ENCODE measurements around the gene SLC37A1. TPM values are rescaled to one million over a fixed set of nuclear protein-coding genes. Genes with fewer than 3 reads are reported as not detected.
A peak's percentile ranks its signal among the peaks of the same experiment; 100 is the strongest.

The SLC37A1 gene
- total and polyA plus RNA-seq, 9 of the 15 experiments (the other 6 are each of a cell fraction or from before 2014, with no cell fraction given): 0.06 to 3.4 (median 0.40) TPM

DNA sequence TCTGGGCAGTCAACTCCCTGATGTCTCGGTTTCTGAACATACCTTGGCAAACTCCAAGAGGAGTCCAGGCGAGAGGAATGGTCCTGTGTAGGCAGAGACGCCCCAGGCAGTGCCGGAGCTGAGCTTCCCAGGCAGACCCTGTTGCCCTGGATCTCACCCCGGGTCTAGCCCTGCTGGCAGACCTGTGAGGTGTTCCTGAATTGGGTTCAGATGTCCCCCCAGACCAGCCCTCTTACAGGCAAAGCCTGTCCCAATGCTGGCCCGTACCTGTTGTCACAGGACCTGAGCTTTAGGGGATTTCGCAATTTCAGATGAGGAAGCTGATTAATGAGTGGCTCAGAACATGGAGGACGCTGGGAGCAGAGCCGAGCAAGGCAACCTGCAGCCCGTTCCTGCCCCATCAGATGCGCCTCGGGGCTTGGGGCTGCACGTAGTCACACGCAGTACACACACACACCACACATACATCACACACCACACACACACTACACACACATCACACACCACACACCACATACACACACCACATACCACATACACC is 101.2 kb downstream of the SLC37A1 start (continued):
- no peak for TF ChIP-seq REST (IDR thresholded peaks at IDR 0.05; ENCODE audit: borderline replicate concordance)
- TF ChIP-seq REST (CRISPR knock-in tag; IDR thresholded peaks at IDR 0.05; ENCODE audit: low read depth): no peak
- TF ChIP-seq CTBP1 (IDR thresholded peaks at IDR 0.05; ENCODE audit: borderline replicate concordance): peak; percentile 52; the same call in 1 of the 2 replicates
- no peak for TF ChIP-seq KDM2B (CRISPR knock-in tag; IDR thresholded peaks at IDR 0.05)
- no peak for TF ChIP-seq RERE (CRISPR knock-in tag; IDR thresholded peaks at IDR 0.05; ENCODE audit: borderline replicate concordance)
- TF ChIP-seq CEBPG (CRISPR knock-in tag; IDR thresholded peaks at IDR 0.05): peak; percentile 92
- peak; percentile 84 to 91 for TF ChIP-seq CEBPG (tag; conservative IDR thresholded peaks at IDR 0.05 in 1 of 2, IDR thresholded peaks at IDR 0.05 in 1 of 2)
- TF ChIP-seq BCL6 (CRISPR knock-in tag; IDR thresholded peaks at IDR 0.05): no peak
- TF ChIP-seq MYBL2 (IDR thresholded peaks at IDR 0.05; ENCODE audit: low read depth): no peak
- TF ChIP-seq MYBL2 (CRISPR knock-in tag; IDR thresholded peaks at IDR 0.05; ENCODE audit: borderline replicate concordance): no peak
- TF ChIP-seq, protein P1, sequence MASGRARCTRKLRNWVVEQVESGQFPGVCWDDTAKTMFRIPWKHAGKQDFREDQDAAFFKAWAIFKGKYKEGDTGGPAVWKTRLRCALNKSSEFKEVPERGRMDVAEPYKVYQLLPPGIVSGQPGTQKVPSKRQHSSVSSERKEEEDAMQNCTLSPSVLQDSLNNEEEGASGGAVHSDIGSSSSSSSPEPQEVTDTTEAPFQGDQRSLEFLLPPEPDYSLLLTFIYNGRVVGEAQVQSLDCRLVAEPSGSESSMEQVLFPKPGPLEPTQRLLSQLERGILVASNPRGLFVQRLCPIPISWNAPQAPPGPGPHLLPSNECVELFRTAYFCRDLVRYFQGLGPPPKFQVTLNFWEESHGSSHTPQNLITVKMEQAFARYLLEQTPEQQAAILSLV (tag; IDR thresholded peaks at IDR 0.05): peak; percentile 71; the same call in 1 of the 2 replicates
- 0 out of 2 replicates have a peak, but pooled peaks have one; percentile 41 for TF ChIP-seq ZNF143 (CRISPR knock-in tag; IDR thresholded peaks at IDR 0.05)
- 0 out of 2 replicates have a peak, but pooled peaks have one; percentile 10 for TF ChIP-seq USF1 (CRISPR knock-in tag; IDR thresholded peaks at IDR 0.05)

Data from K562 (cell line).